ENCODE measurements around the gene KDM2B.
A peak's percentile ranks its signal among the peaks of the same experiment; 100 is the strongest.
"Not testable (repeated sequence)": the region's sequence is repeated elsewhere in the genome, so short reads cannot be mapped to it uniquely, and the experiment has no call there.

KDM2B gene

GRCh38 chr12:121580959-121581685 is at the start of gene KDM2B:
TSS of gene KDM2B (minus strand) at chr12:121581023. CDS start at chr12:121580911, 112 bp downstream.
- peak in 1 of 2 donors; percentile 18 for DNase-seq

- no peak for DNase-seq
Observed at GRCh38 chr12:121628536-121628935, 47.7 kb upstream of the KDM2B start.

GRCh38 chr12:121628037-121628436 is 47.2 kb upstream of the KDM2B start:
- peak; percentile 14 to 18 for DNase-seq

GRCh38 chr12:121626853-121627640 is 46.2 kb upstream of the KDM2B start:
- peak; percentile 93 to 95 for DNase-seq

- DNase-seq: peak; percentile 98 to 99
Observed at GRCh38 chr12:121626087-121626852, 45.4 kb upstream of the KDM2B start, which contains the start of gene ORAI1. TSS of gene ORAI1 (plus strand) at chr12:121626530.

- DNase-seq: no peak
Observed at GRCh38 chr12:121620333-121620891, 39.6 kb upstream of the KDM2B start.

GRCh38 chr12:121618659-121619233 is 37.9 kb upstream of the KDM2B start:
- DNase-seq: no peak

- DNase-seq: no peak
Observed at GRCh38 chr12:121614872-121615467, 34.1 kb upstream of the KDM2B start.

GRCh38 chr12:121613462-121613861 is 32.6 kb upstream of the KDM2B start:
- no peak for DNase-seq

GRCh38 chr12:121611306-121611705 is 30.5 kb upstream of the KDM2B start:
- peak in 1 of 2 donors; percentile 32 for DNase-seq

GRCh38 chr12:121610239-121611149 is 29.7 kb upstream of the KDM2B start:
- DNase-seq: no peak

- DNase-seq: no peak
Observed at GRCh38 chr12:121608301-121608700, 27.5 kb upstream of the KDM2B start.

- DNase-seq: no peak
Observed at GRCh38 chr12:121603581-121603980, 22.8 kb upstream of the KDM2B start.

- DNase-seq: no peak
Observed at GRCh38 chr12:121602766-121603165, 21.9 kb upstream of the KDM2B start.

- DNase-seq: no peak
Observed at GRCh38 chr12:121600702-121601336, 20.0 kb upstream of the KDM2B start.

GRCh38 chr12:121596526-121596925 is 15.7 kb upstream of the KDM2B start:
- no peak for DNase-seq

GRCh38 chr12:121595520-121595919 is 14.7 kb upstream of the KDM2B start:
- no peak for DNase-seq

GRCh38 chr12:121592320-121592719 is 11.5 kb upstream of the KDM2B start:
- no peak for DNase-seq

- peak; percentile 71 to 72 for DNase-seq
Observed at GRCh38 chr12:121590476-121591143, 9.8 kb upstream of the KDM2B start.

GRCh38 chr12:121584885-121585284 is 4.1 kb upstream of the KDM2B start:
- DNase-seq: not testable (repeated sequence)
